SK-N-SH (cell line): Measurements from ENCODE around the gene KIAA0232. TPM values are rescaled to one million over a fixed set of nuclear protein-coding genes. Genes with fewer than 3 reads are reported as not detected.

Source experiments
- CTCF ChIA-PET: fragments of 300-600, 350-600 bp; formaldehyde crosslinking; extraction: SDS; loops from one replicate; lab custom pipeline; 2021; lab: Yijun Ruan, JAX
- POLR2A ChIA-PET: fragments of 350-600 bp; sonication (Branson Sonifier 250); formaldehyde crosslinking; extraction: SDS; loops from one replicate; lab custom pipeline; 2020; ENCODE audit warnings: antibody characterized with exemption, inconsistent platforms; lab: Yijun Ruan, JAX
- DNase-seq: peaks from one replicate; pipeline ENCODE4 v3.0.0; 2012
- H2AFZ ChIP-seq: fragments of 200-600 bp; sonication (generic); 2 replicates; pipeline ENCODE4 v1.8.1; 2016; ENCODE audit warnings: antibody characterized with exemption, mild to moderate bottlenecking, low read depth
- H3F3A ChIP-seq: fragments of 200-600 bp; sonication (generic); replicated peaks from 2 replicates; pipeline ENCODE3; 2016; ENCODE audit warnings: antibody characterized with exemption, mild to moderate bottlenecking; ENCODE audit not compliant: insufficient read depth
- H3K27ac ChIP-seq, 2 experiments: fragments of 200-500 bp in 1 of 2; fragments of 200-600 bp in 1 of 2; sonication (Bioruptor generic) in 1 of 2; sonication (generic), shearing (Covaris generic) in 1 of 2; 2 replicates each; pipeline versions ENCODE4 v1.5.1 to v1.6.1; 2014 to 2016; ENCODE audit warnings: low read depth in 2 of 2, inconsistent platforms in 1 of 2, low read length in 1 of 2, mild to moderate bottlenecking in 1 of 2, mixed read lengths in 1 of 2
- H3K27me3 ChIP-seq: fragments of 200-600 bp; sonication (generic), shearing (Covaris generic); 2 replicates; pipeline ENCODE4 v1.6.1; 2016; ENCODE audit warnings: mixed run types; ENCODE audit not compliant: insufficient read depth
- H3K36me3 ChIP-seq, 2 experiments: fragments of 200-500 bp in 1 of 2; fragments of 200-600 bp in 1 of 2; sonication (Bioruptor generic) in 1 of 2; sonication (generic) in 1 of 2; replicated peaks in 1 of 2; 2 replicates each; pipeline versions ENCODE3 to v1.5.1; 2014 to 2016; ENCODE audit warnings: low read length in 1 of 2, mild to moderate bottlenecking in 1 of 2; ENCODE audit not compliant: insufficient read depth in 2 of 2, control insufficient read depth in 1 of 2
- H3K4me1 ChIP-seq, 2 experiments: fragments of 200-500 bp in 1 of 2; fragments of 200-600 bp in 1 of 2; sonication (Bioruptor generic) in 1 of 2; sonication (generic), shearing (Covaris generic) in 1 of 2; 2 replicates each; pipeline versions ENCODE4 v1.5.1 to v1.6.1; 2014 to 2016; ENCODE audit warnings: low read depth in 1 of 2, low read length in 1 of 2, mixed run types in 1 of 2; ENCODE audit not compliant: insufficient read depth in 2 of 2, control insufficient read depth in 1 of 2
- H3K4me2 ChIP-seq: fragments of 200-600 bp; sonication (generic), shearing (Covaris generic); 2 replicates; pipeline ENCODE4 v1.6.1; 2017; ENCODE audit warnings: mixed run types
- H3K4me3 ChIP-seq, 2 experiments: fragments of 200-500 bp in 1 of 2; fragments of 200-600 bp in 1 of 2; sonication (Bioruptor generic) in 1 of 2; sonication (generic), shearing (Covaris generic) in 1 of 2; 2 replicates each; pipeline versions ENCODE4 v1.5.1 to v1.8.1; 2014 to 2016; ENCODE audit warnings: low read depth in 2 of 2, inconsistent platforms in 1 of 2, low read length in 1 of 2, mild to moderate bottlenecking in 1 of 2, mixed read lengths in 1 of 2, moderate library complexity in 1 of 2
- H3K79me2 ChIP-seq: fragments of 200-600 bp; sonication (generic); 2 replicates; pipeline ENCODE4 v1.8.1; 2017; ENCODE audit warnings: mild to moderate bottlenecking; ENCODE audit not compliant: insufficient read depth
- H3K9ac ChIP-seq: fragments of 200-600 bp; sonication (generic); 2 replicates; pipeline ENCODE4 v1.6.1; 2017; ENCODE audit warnings: mixed run types
- H3K9me2 ChIP-seq: fragments of 200-600 bp; sonication (generic); 2 replicates; pipeline ENCODE4 v1.6.1; 2017; ENCODE audit warnings: mixed run types
- H3K9me3 ChIP-seq: fragments of 200-600 bp; sonication (generic); 2 replicates; pipeline ENCODE4 v1.6.1; 2017; ENCODE audit warnings: mixed run types, mild to moderate bottlenecking, moderate library complexity
- H4K20me1 ChIP-seq: fragments of 200-600 bp; sonication (generic); 2 replicates; pipeline ENCODE4 v1.6.1; 2017; ENCODE audit warnings: mild to moderate bottlenecking, mixed run types; ENCODE audit not compliant: insufficient read depth
- EP300 ChIP-seq, 2 experiments: IDR thresholded peaks; 2 replicates each; pipeline versions ENCODE4 v1.4.0 to v1.6.1; 2012; ENCODE audit warnings: borderline replicate concordance in 1 of 2, low read depth in 1 of 2, low read length in 1 of 2
- EZH2phosphoT487 ChIP-seq: fragments of 200-600 bp; sonication (generic); IDR thresholded peaks from 2 replicates; pipeline ENCODE4 v1.6.1; 2017; ENCODE audit warnings: low read depth, mixed run types, mild to moderate bottlenecking, antibody characterized with exemption, moderate library complexity, borderline replicate concordance
- FOSL2 ChIP-seq: IDR thresholded peaks from 2 replicates; pipeline ENCODE4 v1.4.0; 2012; ENCODE audit warnings: low read depth, mild to moderate bottlenecking, moderate library complexity, borderline replicate concordance
- FOXM1 ChIP-seq: IDR thresholded peaks from 2 replicates; pipeline ENCODE4 v1.4.0; 2012; ENCODE audit warnings: low read depth, mild to moderate bottlenecking
- GABPA ChIP-seq: IDR thresholded peaks from 2 replicates; pipeline ENCODE4 v1.4.0; 2012; ENCODE audit warnings: low read depth, mild to moderate bottlenecking
- GATA2 ChIP-seq: sonication (generic); formaldehyde crosslinking; IDR thresholded peaks from 2 replicates; pipeline ENCODE4 v1.5.0; 2020; ENCODE audit warnings: mild to moderate bottlenecking, missing genetic modification reagents
- JUND ChIP-seq: IDR thresholded peaks from 2 replicates; pipeline ENCODE4 v1.4.0; 2012
- MEF2A ChIP-seq: IDR thresholded peaks from 2 replicates; pipeline ENCODE4 v1.4.0; 2012; ENCODE audit warnings: low read depth, borderline replicate concordance
- MXI1 ChIP-seq: IDR thresholded peaks from 2 replicates; pipeline ENCODE4 v1.6.1; 2012; ENCODE audit warnings: mild to moderate bottlenecking, low read depth, low read length, improper control_type of control experiment
- NRF1 ChIP-seq: IDR thresholded peaks from 2 replicates; pipeline ENCODE4 v1.6.1; 2012; ENCODE audit warnings: low read depth, mild to moderate bottlenecking, low read length
- POLR2AphosphoS5 ChIP-seq: IDR thresholded peaks from 2 replicates; pipeline ENCODE4 v1.6.1; 2012; ENCODE audit warnings: low read depth, low read length
- REST ChIP-seq: IDR thresholded peaks from 2 replicates; pipeline ENCODE4 v1.6.1; 2012; ENCODE audit warnings: mild to moderate bottlenecking, low read depth, low read length, moderate library complexity
- RXRA ChIP-seq: IDR thresholded peaks from 2 replicates; pipeline ENCODE4 v1.4.0; 2012; ENCODE audit warnings: low read depth, mild to moderate bottlenecking, borderline replicate concordance
- SIN3A ChIP-seq: IDR thresholded peaks from 2 replicates; pipeline ENCODE4 v1.6.1; 2012; ENCODE audit warnings: low read depth, mild to moderate bottlenecking, low read length, moderate library complexity, borderline replicate concordance
- SMC3 ChIP-seq: IDR thresholded peaks from 2 replicates; pipeline ENCODE4 v1.6.1; 2012; ENCODE audit warnings: low read depth, low read length, improper control_type of control experiment
- TAF1 ChIP-seq: IDR thresholded peaks from 2 replicates; pipeline ENCODE4 v1.6.1; 2012; ENCODE audit warnings: low read depth, mild to moderate bottlenecking, low read length, moderate library complexity, borderline replicate concordance
- USF2 ChIP-seq: fragments of 150-350 bp; IDR thresholded peaks from 2 replicates; pipeline ENCODE4 v1.6.1; 2017; ENCODE audit warnings: antibody characterized with exemption, low read length, low read depth, borderline replicate concordance
- WGBS: methylation state at CpG from one replicate; pipeline ENCODE4 v1.1.6; 2017; ENCODE audit warnings: low lambda C conversion rate; 5-methylcytosine and 5-hydroxymethylcytosine counted together
- polyA plus RNA-seq, 3 experiments: library from polyadenylated mRNA; depleted of rRNA; stranded (reverse); fragments of >200 nt; gene quantifications; 2 replicates each; pipeline ENCODE4 v1.2.3, GENCODE V29; 2012

Gene KIAA0232
- polyA plus RNA-seq, 1 of the 3 experiments (the other 2 are of a cell fraction): 5.7 TPM

GRCh38 chr4:6824772-6825402 lies 42.4 kb downstream of the KIAA0232 start:
- Histone ChIP-seq H3K36me3 (peaks cover 31 to 39% of the 10 kb centered on the region in 2 experiments), H3K79me2 (peaks cover 68% of the 10 kb centered on the region), H3K4me1 (peaks cover 4 to 12% of the 10 kb centered on the region in 2 experiments; a peak in 2 of 4 replicates), H3K4me3 (no peak overlapping the region), H3K9me3 (0 out of 2 replicates have a peak, but pooled peaks cover 7% of the 10 kb centered on the region), H3K27ac (no peak overlapping the region), H3K4me2 (no peak overlapping the region; the same call in 1 of the 2 replicates), H4K20me1 (peaks cover 45% of the 10 kb centered on the region), H3F3A (peaks cover 16% of the 10 kb centered on the region), H3K9me2 (no peaks in the 10 kb centered on the region), H3K27me3 (no peaks in the 10 kb centered on the region), H2AFZ (no peak overlapping the region), H3K9ac (no peak overlapping the region)
- CTCF ChIA-PET: interaction anchor here (1.3 kb wide), 1 partner anchor 105 kb away, joined by 4 read pairs; no protein-coding TSS in a partner anchor
- no peak for DNase-seq
- TF ChIP-seq GABPA (no peak), REST (no peak)
- 87% methylated on average over 5 of the region's 5 CpGs for WGBS
- POLR2A ChIA-PET: no interaction called here

- H3K27me3 ChIP-seq: no peaks in the 10 kb centered on the region
- H4K20me1 ChIP-seq: peaks cover 45% of the 10 kb centered on the region
- peaks cover 68% of the 10 kb centered on the region for H3K79me2 ChIP-seq
- peaks cover 4 to 12% of the 10 kb centered on the region in 2 experiments; a peak in 2 of 4 replicates for H3K4me1 ChIP-seq
- H3F3A ChIP-seq: peaks cover 16% of the 10 kb centered on the region
- H3K9me3 ChIP-seq: 0 out of 2 replicates have a peak, but pooled peaks cover 4% of the 10 kb centered on the region
- ChIA-PET CTCF (interaction anchor here (1.7 kb wide), 1 partner anchor 48 kb away, joined by 7 read pairs; no protein-coding TSS in a partner anchor), POLR2A (no interaction called here)
- no peak overlapping the region for H3K27ac ChIP-seq
- no peak overlapping the region for H3K9ac ChIP-seq
- no peaks in the 10 kb centered on the region for H3K9me2 ChIP-seq
- H3K4me3 ChIP-seq: no peak overlapping the region
- WGBS: 97% methylated on average over 6 of the region's 6 CpGs
- peaks cover 33 to 41% of the 10 kb centered on the region in 2 experiments for H3K36me3 ChIP-seq
- DNase-seq: no peak
- H2AFZ ChIP-seq: no peak overlapping the region
- no peak overlapping the region for H3K4me2 ChIP-seq
- no peak for TF ChIP-seq SMC3
- no peak for TF ChIP-seq USF2
- no peak for TF ChIP-seq RXRA
- TF ChIP-seq REST: no peak
- TF ChIP-seq MEF2A: no peak
- TF ChIP-seq JUND: no peak
- no peak for TF ChIP-seq NRF1
- no peak for TF ChIP-seq TAF1
- no peak for TF ChIP-seq FOXM1
- TF ChIP-seq FOSL2: no peak
- TF ChIP-seq POLR2AphosphoS5: no peak
- TF ChIP-seq EP300 (IDR thresholded peaks at IDR 0.05; ENCODE audit: borderline replicate concordance in 1 of 2, low read depth in 1 of 2, low read length in 1 of 2): no peak
- no peak for TF ChIP-seq EZH2phosphoT487
- TF ChIP-seq GATA2 (CRISPR knock-in tag): no peak
- TF ChIP-seq SIN3A: no peak
- TF ChIP-seq MXI1: no peak
Observed at GRCh38 chr4:6825403-6825802, 42.9 kb downstream of the KIAA0232 start.
